ENCODE results near the gene ARFGAP1.

Gene ARFGAP1

GRCh38 chr20:63293456-63293855 lies 20.8 kb downstream of the ARFGAP1 start:
- Histone ChIP-seq H3K9me3 (ENCODE audit: control insufficient read depth, low read length) (no peaks in the 10 kb centered on the region), H3K4me3 (ENCODE audit: low read length) (no peak overlapping the region), H3K9ac (ENCODE audit: low read length) (no peak overlapping the region), H3K4me1 (ENCODE audit: control insufficient read depth, insufficient read depth, low read length) (peaks cover 7% of the 10 kb centered on the region), H3K27me3 (ENCODE audit: control insufficient read depth, insufficient read depth, low read length) (peaks cover 43% of the 10 kb centered on the region), H3K36me3 (ENCODE audit: control insufficient read depth, insufficient read depth, low read length) (no peaks in the 10 kb centered on the region)

DNA sequence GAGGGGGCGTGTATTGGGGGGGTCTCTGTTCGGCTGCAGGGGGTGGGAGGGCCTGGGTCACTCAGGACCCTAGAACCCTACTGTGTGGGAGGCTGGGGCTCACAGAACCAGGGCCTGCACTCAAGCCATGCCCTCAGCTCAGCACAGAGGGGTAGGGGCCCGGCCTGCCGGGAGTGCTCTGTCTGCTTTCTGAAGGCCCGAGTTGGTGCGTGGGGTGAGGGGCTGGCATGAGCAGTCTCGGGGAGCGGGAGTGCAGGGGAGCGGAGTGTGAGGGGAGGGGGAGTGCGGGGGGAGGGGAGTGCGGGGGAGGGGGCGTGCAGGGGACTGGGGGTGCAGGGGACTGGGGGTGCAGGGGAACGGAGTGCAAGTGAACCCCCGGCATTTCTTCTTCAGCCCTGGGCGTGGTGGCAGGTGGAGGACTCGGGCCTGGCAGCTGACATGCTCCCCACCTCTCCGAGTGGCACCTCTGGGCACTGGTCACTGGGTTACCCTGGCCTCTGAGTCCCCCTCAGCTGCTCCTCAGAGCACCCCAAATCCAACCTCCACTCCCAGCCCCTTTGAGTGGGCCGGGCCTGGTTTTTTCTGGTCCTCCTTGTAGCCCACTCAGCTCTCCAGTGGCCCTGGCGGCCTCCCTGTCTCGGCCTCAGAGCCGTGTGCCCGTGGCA lies 21.4 kb downstream of the ARFGAP1 start:
- Histone ChIP-seq H3K9me3 (ENCODE audit: control insufficient read depth, low read length) (no peaks in the 10 kb centered on the region), H3K36me3 (ENCODE audit: control insufficient read depth, insufficient read depth, low read length) (no peaks in the 10 kb centered on the region), H3K27me3 (ENCODE audit: control insufficient read depth, insufficient read depth, low read length) (peaks cover 48% of the 10 kb centered on the region), H3K9ac (ENCODE audit: low read length) (no peak overlapping the region), H3K4me3 (ENCODE audit: low read length) (no peak overlapping the region), H3K4me1 (ENCODE audit: control insufficient read depth, insufficient read depth, low read length) (peaks cover 7% of the 10 kb centered on the region)

GRCh38 chr20:63294536-63294900 lies 21.9 kb downstream of the ARFGAP1 start:
- no peaks in the 10 kb centered on the region for H3K9me3 ChIP-seq (ENCODE audit: control insufficient read depth, low read length)
- H3K9ac ChIP-seq (ENCODE audit: low read length) = no peak overlapping the region
- H3K4me3 ChIP-seq (ENCODE audit: low read length) = no peak overlapping the region
- peaks cover 7% of the 10 kb centered on the region for H3K4me1 ChIP-seq (ENCODE audit: control insufficient read depth, insufficient read depth, low read length)
- peaks cover 53% of the 10 kb centered on the region for H3K27me3 ChIP-seq (ENCODE audit: control insufficient read depth, insufficient read depth, low read length)
- H3K36me3 ChIP-seq (ENCODE audit: control insufficient read depth, insufficient read depth, low read length) = no peaks in the 10 kb centered on the region

GRCh38 chr20:63295018-63295417 lies 22.4 kb downstream of the ARFGAP1 start:
- Histone ChIP-seq H3K27me3 (ENCODE audit: control insufficient read depth, insufficient read depth, low read length) (peaks cover 53% of the 10 kb centered on the region), H3K36me3 (ENCODE audit: control insufficient read depth, insufficient read depth, low read length) (no peaks in the 10 kb centered on the region), H3K4me1 (ENCODE audit: control insufficient read depth, insufficient read depth, low read length) (peaks cover 7% of the 10 kb centered on the region), H3K4me3 (ENCODE audit: low read length) (no peak overlapping the region), H3K9ac (ENCODE audit: low read length) (no peak overlapping the region), H3K9me3 (ENCODE audit: control insufficient read depth, low read length) (no peaks in the 10 kb centered on the region)

- Histone ChIP-seq H3K9me3 (ENCODE audit: control insufficient read depth, low read length) (no peaks in the 10 kb centered on the region), H3K27me3 (ENCODE audit: control insufficient read depth, insufficient read depth, low read length) (peaks cover 53% of the 10 kb centered on the region)
Observed at GRCh38 chr20:63295422-63295821, 22.8 kb downstream of the ARFGAP1 start.

DNA sequence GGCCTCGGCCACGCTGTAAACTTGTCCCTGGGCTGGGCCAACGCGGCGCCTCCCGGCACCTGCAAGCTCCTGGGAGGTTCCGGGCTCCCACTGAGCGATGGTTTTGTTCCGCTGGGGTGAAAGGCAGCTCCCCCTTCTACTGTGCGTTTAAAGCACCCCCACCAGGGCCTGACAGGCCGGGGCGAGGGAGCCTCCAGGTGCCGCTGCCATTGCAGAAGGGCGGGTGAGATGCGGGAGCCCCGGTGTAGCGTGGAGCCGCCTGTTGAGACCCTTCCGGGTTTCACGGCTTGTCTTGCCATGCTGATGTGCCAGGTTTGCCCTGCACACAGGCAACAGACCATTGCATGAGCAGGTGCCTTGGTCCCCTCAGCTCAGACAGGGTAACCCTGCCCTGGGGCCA lies 23.2 kb downstream of the ARFGAP1 start:
- Histone ChIP-seq H3K27me3 (ENCODE audit: control insufficient read depth, insufficient read depth, low read length) (peaks cover 53% of the 10 kb centered on the region), H3K4me1 (ENCODE audit: control insufficient read depth, insufficient read depth, low read length) (peaks cover 4% of the 10 kb centered on the region), H3K36me3 (ENCODE audit: control insufficient read depth, insufficient read depth, low read length) (no peaks in the 10 kb centered on the region), H3K4me3 (ENCODE audit: low read length) (no peak overlapping the region), H3K9me3 (ENCODE audit: control insufficient read depth, low read length) (no peaks in the 10 kb centered on the region), H3K9ac (ENCODE audit: low read length) (no peak overlapping the region)

More at GRCh38 chr20:63295422-63295821, 22.8 kb downstream of the ARFGAP1 start:
- no peak overlapping the region for H3K4me3 ChIP-seq (ENCODE audit: low read length)
- no peaks in the 10 kb centered on the region for H3K36me3 ChIP-seq (ENCODE audit: control insufficient read depth, insufficient read depth, low read length)
- no peak overlapping the region for H3K9ac ChIP-seq (ENCODE audit: low read length)
- H3K4me1 ChIP-seq (ENCODE audit: control insufficient read depth, insufficient read depth, low read length) = peaks cover 7% of the 10 kb centered on the region

DNA sequence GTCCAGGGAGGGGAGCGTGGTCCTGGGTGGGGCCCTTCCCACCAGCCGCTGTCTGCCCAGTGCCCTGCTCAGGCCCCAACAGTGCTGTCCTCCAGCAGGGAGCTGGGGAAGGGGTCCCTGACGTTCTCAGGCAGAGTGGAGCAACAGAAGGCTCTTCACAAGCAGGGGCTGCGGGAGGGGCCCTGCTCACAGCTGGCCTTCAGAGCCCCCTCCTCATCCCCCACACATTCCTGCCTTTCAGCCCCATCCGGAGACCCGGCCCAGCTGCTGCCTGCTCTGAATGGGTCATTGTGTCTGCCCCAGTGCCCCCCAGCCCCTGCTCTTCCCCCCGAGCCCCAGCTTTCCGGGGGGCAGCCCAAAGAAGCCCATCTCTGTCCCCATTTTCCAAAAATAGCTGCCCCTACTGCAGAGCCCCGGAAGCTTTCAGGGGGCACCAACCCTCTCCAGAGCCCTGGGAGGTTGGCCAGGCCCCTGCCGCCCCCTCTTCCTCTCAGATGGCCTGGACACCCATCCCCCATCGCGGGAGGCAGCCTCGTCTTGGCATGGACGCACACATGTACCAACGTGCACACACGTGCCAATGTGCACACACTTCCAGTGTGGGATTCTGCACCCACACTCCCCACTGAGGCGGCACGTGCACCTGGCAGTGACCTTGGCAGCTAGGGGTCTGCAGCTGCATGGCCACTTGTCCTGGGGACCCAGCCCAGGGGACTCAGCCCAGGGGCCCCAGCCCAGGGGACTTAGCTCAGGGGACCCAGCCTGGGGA lies 24.1 kb downstream of the ARFGAP1 start:
- Histone ChIP-seq H3K9ac (ENCODE audit: low read length) (no peak overlapping the region), H3K27me3 (ENCODE audit: control insufficient read depth, insufficient read depth, low read length) (peaks cover 53% of the 10 kb centered on the region), H3K4me3 (ENCODE audit: low read length) (no peak overlapping the region), H3K36me3 (ENCODE audit: control insufficient read depth, insufficient read depth, low read length) (no peaks in the 10 kb centered on the region), H3K9me3 (ENCODE audit: control insufficient read depth, low read length) (no peaks in the 10 kb centered on the region), H3K4me1 (ENCODE audit: control insufficient read depth, insufficient read depth, low read length) (no peaks in the 10 kb centered on the region)

DNA sequence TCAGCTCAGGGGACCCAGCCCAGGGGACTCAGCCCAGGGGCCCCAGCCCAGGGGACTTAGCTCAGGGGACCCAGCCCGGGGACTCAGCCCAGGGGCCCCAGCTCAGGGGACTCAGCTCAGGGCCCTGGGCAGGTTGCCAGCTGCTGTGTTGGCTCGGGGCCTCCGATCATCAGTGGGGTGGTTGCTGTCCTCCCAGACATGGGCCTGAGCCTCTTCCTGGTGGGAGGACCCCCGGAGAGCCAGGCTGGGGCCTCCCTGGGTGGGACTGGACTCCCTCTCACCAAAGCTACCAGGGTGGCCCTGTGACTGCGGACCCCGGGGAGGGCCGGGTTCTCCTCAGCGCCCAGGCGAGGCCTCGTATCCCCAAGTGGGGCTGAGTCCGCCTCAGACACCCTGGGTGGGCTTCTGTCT lies 24.8 kb downstream of the ARFGAP1 start:
- Histone ChIP-seq H3K4me1 (ENCODE audit: control insufficient read depth, insufficient read depth, low read length) (no peaks in the 10 kb centered on the region), H3K9ac (ENCODE audit: low read length) (no peak overlapping the region), H3K4me3 (ENCODE audit: low read length) (no peak overlapping the region), H3K9me3 (ENCODE audit: control insufficient read depth, low read length) (no peaks in the 10 kb centered on the region), H3K36me3 (ENCODE audit: control insufficient read depth, insufficient read depth, low read length) (no peaks in the 10 kb centered on the region), H3K27me3 (ENCODE audit: control insufficient read depth, insufficient read depth, low read length) (peaks cover 52% of the 10 kb centered on the region)

- no peaks in the 10 kb centered on the region for H3K9me3 ChIP-seq (ENCODE audit: control insufficient read depth, low read length)
- no peak overlapping the region for H3K4me3 ChIP-seq (ENCODE audit: low read length)
- H3K4me1 ChIP-seq (ENCODE audit: control insufficient read depth, insufficient read depth, low read length) = no peaks in the 10 kb centered on the region
- H3K36me3 ChIP-seq (ENCODE audit: control insufficient read depth, insufficient read depth, low read length) = no peaks in the 10 kb centered on the region
- peaks cover 52% of the 10 kb centered on the region for H3K27me3 ChIP-seq (ENCODE audit: control insufficient read depth, insufficient read depth, low read length)
- H3K9ac ChIP-seq (ENCODE audit: low read length) = no peak overlapping the region
Observed at GRCh38 chr20:63297796-63298572, 25.4 kb downstream of the ARFGAP1 start.

- H3K9me3 ChIP-seq (ENCODE audit: control insufficient read depth, low read length) = no peaks in the 10 kb centered on the region
- no peaks in the 10 kb centered on the region for H3K4me1 ChIP-seq (ENCODE audit: control insufficient read depth, insufficient read depth, low read length)
- H3K36me3 ChIP-seq (ENCODE audit: control insufficient read depth, insufficient read depth, low read length) = no peaks in the 10 kb centered on the region
- no peak overlapping the region for H3K9ac ChIP-seq (ENCODE audit: low read length)
- H3K4me3 ChIP-seq (ENCODE audit: low read length) = no peak overlapping the region
- peaks cover 53% of the 10 kb centered on the region for H3K27me3 ChIP-seq (ENCODE audit: control insufficient read depth, insufficient read depth, low read length)
Observed at GRCh38 chr20:63298731-63299312, 26.2 kb downstream of the ARFGAP1 start.

DNA sequence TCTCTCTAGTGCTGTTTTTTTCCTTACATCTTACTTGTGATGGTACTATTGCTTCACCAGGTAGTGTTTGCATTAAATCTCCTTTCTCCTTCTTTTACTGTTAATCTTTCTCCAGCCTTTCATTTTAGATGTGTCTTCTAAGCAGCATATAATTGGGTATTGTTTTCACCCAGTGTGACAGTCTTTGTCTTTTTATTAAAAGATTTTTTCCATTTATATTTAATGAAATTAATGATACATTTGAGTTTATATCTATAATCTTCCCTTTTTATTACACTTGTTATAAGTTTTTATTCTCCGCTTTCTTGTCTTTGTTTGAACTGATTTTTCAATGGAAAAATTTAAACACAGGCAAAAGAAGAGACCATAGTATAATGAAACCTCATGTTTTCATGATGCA lies 29.1 kb downstream of the ARFGAP1 start:
- no peaks in the 10 kb centered on the region for H3K4me1 ChIP-seq (ENCODE audit: control insufficient read depth, insufficient read depth, low read length)
- no peaks in the 10 kb centered on the region for H3K36me3 ChIP-seq (ENCODE audit: control insufficient read depth, insufficient read depth, low read length)
- no peak overlapping the region for H3K4me3 ChIP-seq (ENCODE audit: low read length)
- peaks cover 42% of the 10 kb centered on the region for H3K27me3 ChIP-seq (ENCODE audit: control insufficient read depth, insufficient read depth, low read length)
- no peaks in the 10 kb centered on the region for H3K9me3 ChIP-seq (ENCODE audit: control insufficient read depth, low read length)
- no peak overlapping the region for H3K9ac ChIP-seq (ENCODE audit: low read length)
